Inferior parietal cortex (tissue), 1 donor: ENCODE data around the gene AFF2.
"Not testable (repeated sequence)": the region's sequence is repeated elsewhere in the genome, so short reads cannot be mapped to it uniquely, and the experiment has no call there.

Experiments used
- DNase-seq: peaks from one replicate; pipeline ENCODE4 v3.0.0-alpha.2; 2016; ENCODE audit errors: extremely low spot score

AFF2 gene

DNA sequence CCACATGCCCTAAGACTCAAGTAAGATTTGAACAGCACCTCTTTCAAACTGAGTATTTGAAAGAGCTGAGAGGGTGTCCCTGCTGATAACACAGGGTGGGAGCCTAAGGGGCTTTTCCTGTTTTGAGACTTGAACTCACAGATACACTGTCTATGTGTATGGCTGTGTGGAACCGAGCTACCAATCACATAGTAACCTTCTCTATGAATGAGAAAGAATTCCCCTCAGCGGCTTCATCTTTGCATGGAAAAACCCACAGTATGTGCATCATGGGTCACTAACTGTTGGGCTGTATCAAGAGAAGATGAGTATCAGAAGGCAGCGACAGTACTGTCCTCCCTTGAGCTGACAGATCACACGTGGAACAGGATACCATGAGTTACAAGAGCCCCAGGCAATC, 336.3 kb downstream of the AFF2 start:
- DNase-seq, result no peak

DNA sequence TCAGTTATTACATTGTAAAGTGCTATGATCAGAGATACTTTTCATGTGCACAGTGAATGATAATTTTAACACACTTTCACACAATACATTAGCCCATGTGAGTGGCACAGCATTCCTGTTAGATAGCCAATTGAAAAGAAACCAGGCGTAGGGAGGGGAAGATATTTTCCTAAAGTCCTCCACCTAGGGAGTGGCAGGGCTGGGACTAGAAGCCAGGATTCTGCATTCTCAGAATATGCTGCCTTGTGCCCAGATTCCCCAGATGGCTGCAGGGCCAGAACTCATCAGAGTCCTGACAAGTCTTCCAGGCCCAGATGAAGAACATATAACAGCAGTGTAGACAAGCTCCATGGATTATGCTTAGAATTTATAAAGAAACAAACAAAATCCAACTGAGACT, 350.2 kb downstream of the AFF2 start:
- DNase-seq, result no peak

DNA sequence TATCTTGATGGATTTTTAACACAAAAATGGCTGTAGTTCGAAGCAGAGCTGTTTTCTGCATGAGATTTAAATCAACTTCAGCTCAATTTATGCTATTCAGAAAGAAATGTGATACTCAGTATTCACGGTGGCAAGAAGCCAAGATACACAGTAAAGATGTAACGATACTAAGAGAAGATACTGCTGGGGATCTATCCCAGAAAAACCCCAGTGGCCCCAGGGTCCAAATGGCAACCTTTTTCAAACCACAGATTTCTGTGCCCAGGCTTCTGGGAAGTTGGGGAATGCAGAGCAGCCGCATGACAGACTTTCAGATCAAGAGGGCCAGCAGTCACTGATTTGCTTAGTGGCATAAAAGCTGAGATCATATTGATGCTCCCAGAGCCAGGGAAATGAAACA, 353.9 kb downstream of the AFF2 start:
- DNase-seq, result no peak

DNA sequence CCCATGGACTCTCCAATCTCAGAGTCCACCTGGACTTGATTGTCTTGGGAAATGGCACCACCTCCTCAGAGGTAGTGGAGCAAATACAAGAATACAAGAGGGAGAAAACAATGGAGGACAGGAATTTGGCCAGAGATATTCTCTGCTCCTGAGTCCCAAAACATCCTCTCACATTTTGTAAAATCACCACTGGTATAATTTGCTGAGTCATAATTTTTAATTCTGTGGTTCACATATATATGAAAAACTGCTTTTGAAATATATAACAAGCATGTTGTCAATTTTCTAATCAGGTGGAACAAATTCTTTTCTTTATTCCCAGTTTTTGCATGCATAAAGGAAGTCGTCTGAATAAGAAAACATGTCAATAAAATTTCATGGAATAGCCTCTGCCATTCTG, 356.1 kb downstream of the AFF2 start:
- no peak for DNase-seq

DNA sequence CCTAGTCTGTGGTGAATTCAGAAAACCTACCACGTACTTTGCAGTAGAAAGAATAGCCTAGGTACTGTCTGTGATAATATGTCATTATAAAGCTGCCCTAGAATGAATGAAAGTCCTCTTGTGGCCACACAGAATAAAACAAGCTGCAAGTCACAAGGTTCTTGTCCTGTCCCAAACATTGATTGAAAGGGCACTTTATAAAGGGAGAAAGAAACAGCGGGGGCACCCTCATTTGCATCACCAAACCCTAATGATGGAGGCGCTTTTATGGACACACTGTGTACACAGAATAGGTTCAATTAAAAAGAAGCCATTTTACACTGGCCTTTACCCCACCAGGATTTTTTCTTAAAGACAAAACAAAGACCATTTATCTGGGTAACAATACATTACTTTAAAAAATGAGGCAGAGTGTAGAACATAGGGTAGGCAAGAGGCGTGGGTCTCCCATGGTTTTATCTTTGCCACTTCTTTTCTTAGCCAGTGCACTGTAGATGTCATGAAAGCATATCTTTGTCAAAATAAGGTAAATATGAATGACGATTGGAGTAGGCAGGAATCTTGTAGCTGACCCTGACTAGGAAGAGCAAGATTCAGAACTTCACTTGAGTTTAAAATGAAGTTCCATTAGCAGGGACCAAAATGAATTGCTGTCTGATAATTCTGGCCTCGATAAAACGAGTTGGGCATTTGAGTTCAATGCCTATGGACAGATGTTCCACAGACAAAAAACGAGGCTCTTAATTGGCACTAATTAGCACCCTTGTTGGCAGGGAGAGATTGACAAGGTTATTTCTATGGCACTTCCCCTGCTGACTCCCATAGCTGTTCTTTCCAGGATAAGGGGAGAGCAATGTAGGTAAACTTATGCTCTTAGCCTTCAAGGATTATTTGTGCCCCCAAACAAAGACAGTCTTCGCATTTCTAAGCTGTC, 365.1 kb downstream of the AFF2 start:
- no peak for DNase-seq

DNA sequence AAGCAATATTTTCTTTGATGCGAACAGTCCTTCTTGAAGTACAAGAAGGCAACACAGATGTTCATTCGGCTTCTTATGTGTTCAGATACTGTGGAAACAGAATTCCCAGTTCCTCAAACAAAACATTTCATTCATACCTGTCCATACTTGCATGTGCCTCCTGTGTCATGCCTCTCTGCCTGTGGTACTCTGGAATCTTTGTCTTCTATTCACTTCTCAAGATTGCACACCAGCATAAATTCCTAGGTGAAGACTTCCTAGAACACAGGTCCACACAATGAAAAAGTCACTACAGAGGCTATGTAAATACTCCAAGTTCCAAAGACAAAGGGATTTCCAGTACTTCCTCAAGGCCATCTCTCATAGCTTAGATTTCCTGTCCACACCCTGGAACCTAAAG, 367.2 kb downstream of the AFF2 start:
- no peak for DNase-seq

DNA sequence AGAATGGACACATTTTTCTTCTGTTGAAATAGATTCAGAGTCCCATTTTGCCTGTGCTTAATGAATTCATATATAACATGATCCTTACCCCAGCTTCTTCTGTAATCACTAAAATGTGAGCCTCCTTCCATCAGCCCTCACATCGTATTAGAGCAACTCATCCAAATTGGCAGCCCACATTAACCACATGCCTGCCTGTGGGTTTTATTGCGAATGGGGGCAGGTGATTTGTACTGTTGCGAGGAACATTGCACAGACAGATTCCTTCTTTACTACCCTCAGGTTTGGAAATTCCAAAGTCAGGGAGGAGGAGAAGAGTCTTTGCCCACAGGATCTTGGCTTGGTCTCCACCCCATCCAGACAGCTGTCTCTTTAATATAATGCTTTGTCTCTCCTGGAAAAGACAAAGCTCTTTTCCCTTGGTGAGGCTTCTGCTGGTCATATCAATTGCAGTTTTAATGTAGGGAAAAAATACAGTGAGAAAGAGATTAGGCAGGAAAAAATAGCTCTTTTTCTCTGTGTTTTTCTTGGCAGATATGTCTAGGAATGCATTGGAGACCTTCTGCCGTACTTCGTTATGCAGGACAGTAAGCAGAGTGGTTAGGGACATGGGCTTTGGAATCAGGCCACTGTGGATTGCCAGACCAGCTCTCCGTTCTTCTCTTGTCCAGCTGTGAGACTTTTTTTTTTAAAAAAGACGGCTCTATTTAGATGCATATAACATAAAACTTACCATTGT, 371.2 kb downstream of the AFF2 start:
- DNase-seq, result no peak

DNA sequence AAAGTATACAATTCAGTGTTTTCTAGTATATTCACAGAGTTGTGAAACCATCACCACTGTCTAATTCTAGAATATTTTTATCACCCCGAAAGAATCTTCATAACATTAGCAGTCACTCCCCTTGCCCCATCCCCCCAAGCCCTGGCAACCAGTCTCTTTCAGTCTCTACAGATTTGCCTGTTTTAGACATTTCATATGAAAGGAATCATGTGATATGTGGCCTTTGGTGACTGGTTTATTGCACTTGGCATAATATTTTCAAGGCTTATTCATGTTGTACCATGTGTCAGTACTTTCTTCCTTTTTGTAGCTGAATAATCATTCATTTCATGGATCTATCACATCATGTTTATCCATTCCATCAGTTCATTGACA, 371.7 kb downstream of the AFF2 start:
- no peak for DNase-seq

DNA sequence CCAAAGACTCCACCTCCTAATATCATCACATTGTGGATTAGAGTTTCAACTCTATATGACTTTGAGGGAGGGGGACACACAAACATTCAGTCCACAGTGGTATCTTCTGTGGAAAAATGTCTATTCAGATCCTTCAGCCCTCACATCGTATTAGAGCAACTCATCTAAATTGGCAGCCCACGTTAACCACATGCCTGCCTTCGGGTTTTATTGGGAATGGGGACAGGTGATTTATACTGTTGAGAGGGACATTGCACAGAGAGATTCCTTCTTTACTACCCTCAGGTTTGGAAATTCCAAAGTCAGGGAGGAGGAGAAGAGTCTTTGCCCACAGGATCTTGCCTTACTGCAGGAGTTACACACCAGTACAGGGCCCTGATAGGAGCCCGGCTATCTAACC, 372.5 kb downstream of the AFF2 start:
- no peak for DNase-seq

DNA sequence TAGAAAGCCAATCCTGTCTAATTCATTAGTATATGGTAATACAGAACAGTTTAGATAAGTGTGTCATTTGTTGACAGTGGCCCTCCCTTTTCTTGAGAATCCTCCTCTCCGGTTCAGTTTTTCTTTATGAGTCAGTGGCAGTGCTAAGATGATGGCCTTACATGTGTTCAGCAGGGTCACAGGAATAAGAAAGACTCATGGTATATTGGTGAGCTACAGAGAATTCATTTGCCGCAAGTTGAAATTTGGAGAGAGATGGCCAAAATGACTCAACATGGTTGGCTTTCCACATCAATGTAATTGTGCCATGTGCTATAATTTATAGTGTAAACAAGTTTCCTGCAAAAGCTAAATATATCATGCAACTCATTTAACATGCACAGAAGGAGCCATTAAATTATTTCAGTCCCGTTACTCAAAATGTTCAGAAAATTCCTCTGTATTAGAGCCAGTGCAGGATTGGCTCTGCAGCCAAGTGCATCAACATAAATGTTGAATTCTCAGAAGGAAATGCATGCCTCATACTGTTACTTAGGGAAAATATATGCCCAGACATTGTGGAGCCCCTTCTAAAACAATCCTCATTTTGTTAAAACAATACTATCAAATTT, 374.3 kb downstream of the AFF2 start:
- no peak for DNase-seq

DNA sequence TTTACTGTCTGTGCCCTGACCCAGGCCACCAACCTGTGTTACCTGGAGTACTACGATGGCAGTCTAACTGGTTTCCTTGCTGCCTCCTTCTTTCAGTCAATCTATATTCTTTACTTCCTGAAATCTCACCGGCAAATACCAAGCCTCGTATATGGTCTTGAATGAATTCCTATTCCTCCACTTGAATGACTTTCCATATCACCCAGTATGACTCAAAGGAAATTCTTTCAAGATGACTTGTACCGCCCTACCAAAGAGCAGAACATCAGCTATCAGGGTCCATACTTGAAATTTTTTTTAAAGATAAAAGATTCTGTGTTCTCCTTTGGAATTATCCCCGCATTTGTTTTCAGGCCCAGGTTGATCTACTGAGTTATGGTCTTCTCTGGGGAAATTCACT, 378.0 kb downstream of the AFF2 start:
- no peak for DNase-seq

DNA sequence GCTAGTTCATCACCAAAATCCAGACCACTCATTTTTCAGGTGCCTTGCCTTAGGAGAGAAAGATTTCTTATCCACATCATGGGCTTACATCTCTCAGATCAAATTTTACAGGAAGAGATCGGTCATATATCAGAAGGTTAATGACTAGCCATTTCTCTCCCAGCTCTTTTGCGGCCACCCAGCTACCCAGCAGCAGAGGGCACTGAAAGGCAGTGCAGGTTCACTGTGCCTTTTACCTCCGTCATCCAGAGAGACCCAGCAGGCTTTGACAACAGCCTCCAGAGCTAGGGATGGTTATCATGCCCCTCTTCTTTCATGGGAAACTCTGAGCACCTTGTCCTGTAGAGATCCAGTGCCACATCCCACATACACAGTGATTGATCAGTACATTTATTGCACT, 384.8 kb downstream of the AFF2 start:
- no peak for DNase-seq

DNA sequence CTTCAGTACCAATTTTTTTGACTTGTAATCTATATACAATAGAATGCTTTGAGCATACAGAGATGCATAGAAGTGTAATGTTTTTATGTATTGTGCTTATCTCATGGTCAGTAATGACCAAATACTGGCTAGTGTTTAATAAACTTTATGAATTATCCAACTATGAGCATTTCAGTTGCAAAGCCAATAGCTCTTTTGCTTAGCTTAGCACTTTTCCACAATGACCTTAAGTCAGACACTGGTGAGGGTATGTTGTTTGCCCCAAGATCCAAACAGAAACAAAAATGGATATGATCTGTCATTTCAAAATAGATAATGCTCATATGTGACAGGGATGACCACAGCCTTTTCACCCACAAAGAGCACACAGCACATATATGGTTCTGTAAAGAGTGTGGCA, 393.0 kb downstream of the AFF2 start:
- DNase-seq, result no peak

DNA sequence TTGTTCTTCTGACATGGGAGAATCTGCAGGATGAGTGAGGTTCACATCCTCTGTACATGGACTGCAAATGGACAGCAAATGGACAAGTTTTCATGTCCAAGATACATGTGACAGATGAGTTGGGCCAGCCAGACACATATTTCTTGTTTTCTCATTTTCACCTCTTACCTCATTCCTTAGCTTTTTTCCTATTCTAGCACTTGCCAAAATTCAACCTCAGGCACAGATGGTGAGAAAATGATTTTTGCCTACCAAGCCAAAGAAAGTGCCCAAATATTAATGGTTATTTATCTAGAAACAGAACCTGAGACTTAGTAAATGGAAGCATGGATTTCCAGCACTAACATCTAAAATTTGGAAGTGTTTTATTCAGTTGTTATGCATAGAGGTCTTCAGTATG, 402.2 kb downstream of the AFF2 start:
- DNase-seq, result no peak

DNA sequence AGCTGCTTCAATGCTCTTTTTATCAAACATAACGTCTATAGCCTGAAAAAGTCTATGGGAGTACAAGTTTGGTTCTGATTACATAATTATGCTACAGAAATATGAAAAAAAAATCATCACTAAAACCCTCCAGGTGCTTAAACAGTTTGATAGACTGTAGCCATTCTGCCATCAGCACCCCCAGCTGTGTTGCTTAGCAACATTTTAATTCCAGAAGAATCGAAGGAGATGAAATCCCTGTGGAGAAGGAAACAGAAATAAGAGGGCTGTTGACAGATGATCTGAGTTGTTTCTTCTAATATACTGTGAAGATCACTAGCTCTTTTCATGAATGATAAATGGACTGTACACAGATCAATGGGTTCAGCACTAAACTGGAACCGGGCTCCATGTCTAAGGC, 402.8 kb downstream of the AFF2 start:
- no peak for DNase-seq

DNA sequence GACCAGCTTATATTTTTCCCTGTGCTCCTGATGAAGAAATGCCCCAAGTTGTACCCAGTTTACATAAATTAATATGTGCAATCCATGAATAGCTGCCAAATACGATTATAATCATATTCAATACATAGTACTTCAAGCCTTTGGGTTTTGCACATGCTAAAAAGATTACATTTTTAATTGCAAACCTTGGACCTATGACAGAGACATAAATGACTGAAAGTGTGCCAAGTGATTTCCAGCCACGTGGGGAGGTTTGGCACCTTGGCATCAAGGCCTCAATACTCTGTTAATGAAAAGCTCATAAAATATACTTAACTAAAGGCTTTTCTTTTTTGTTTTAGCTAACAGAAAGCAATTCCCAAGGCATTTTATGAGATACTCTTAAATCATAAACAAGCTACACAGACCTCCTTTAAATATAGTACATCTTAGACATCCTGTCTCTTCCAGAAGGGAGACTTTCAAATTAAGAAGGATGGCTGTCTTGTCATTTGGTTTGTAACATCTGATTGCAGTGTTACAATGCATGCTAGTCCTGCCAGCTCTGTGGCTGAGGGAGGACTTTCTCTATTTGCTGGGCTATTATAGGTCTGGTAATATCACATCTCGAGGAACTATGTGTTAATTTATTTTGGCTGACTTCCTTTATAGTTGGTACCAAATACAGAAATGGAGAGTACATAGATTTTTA, 404.1 kb downstream of the AFF2 start:
- DNase-seq, result no peak

DNA sequence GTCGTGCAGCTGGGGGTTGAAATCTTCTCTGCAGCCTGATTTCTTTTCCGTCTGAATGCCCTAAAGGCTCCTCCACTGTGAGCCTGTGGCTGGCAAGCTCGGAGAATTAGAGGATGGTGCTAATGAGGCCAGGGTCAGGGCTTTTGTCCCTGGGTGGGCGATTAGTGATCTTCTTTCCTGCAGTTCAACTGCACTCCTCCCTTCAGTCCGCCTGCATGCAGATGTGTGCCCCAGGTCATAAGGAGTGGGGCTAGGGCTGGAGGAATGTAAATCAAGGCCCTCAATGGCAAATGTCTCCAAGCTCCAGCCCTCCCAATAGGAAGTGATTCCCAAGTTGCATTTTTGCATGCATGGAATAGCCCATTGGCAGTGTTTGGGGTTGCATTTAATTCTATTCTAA, 405.0 kb downstream of the AFF2 start:
- DNase-seq, result no peak

DNA sequence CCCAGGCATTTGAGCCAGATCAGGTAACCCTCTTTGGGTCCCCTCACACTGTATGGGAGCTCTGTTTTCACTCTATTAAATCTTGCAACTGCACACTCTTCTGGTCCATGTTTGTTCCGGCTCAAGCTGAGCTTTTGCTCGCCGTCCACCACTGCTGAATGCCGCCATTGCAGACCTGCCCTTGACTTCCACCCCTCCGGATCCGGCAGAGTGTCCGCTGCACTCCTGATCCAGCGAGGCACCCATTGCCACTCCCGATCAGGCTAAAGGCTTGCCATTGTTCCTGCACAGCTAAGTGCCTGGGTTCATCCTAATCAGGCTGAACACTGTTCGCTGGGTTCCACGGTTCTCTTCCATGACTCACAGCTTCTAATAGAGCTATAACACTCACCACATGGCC, 406.2 kb downstream of the AFF2 start:
- not testable (repeated sequence) for DNase-seq

DNA sequence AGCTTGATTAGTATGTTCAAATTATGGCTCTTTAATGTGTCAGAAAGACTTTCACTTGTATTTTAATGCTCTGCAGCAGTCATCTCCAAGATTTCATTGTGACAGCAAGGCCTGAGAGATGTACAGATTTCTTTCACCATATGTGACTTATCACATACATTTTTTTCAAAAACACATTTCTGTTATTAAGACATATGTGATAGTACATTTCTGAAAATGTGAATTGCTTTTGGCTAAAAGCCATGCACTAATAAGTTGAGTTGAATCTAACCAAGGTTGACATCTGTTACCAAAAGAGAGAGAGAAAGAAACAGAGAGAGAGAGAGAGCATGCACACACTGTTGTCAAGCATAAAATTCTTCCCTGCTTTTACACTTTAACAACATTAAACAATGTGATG, 409.3 kb downstream of the AFF2 start:
- no peak for DNase-seq

DNA sequence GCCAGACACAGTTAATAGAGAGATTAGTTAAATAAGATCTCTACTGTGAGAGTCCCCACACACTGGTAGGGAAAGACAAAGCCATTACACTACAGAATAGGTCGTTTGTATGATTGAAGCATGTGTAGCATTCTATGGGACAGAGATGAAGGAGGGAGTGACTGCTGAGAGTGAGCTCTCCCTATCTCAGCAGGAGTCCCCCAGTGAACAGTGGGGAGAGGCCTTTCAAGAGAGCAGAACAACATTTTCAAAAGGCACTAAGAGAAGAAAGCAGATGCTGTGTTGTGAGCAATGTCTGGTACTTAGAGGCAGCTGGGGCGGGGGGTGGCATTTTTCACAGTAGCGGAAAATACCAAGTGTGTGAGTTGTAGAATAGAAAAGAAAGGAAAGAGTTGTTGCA, 413.6 kb downstream of the AFF2 start:
- no peak for DNase-seq

DNA sequence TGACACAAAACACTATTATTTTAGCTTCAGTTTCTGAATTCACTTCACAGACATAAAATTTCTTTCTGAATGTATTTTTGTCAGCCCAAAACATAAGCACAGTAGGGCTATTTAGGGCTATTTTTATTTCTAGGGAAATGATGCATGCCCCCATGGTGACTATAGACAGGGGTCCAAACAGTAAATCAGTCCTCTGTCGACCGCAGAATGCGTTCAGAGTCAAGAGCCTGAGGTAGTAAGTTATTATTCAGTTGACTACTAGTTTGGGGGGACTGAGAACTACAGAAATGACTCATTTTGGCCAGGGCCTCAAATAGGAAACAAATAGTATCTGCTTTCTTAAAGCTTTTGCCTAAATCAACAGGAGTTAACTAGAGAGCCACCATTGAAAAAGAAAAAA, 414.4 kb downstream of the AFF2 start:
- DNase-seq, result no peak

DNA sequence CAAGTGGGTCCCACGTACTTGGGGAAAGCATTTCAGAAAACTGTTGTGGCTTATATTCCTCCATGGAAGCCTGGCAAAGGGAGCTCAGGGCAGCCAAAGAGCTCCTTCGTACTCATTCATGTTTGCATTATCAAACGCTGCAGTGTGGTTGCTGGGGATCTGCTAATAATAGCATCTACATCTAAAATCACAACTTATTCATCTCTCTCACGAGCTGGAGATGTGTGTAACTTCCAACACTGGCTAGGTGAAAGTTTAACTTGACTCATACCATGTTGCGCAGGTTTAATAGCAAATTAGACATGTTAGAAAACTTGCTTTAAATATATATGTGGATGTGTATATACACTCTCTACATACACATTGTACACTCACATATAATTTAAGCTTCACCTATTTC, 415.1 kb downstream of the AFF2 start:
- DNase-seq, result no peak
